Prostate gland (tissue), 2 donors: Measurements from ENCODE around the gene SLC12A6.

Experiments
- CTCF ChIP-seq, 4 experiments: fragments of 200-600 bp in 2 of 4; fragments of 450-650 bp in 2 of 4; sonication (generic) in 2 of 4; IDR thresholded peaks; 1 replicate in 3 of 4; 2 replicates in 1 of 4; pipeline ENCODE4 v1.5.1; 2016 to 2019; ENCODE audit warnings: antibody characterized with exemption in 4 of 4, mild to moderate bottlenecking in 2 of 4, moderate library complexity in 2 of 4
- POLR2A ChIP-seq: fragments of 450-650 bp; IDR thresholded peaks from one replicate; pipeline ENCODE4 v1.6.1; 2016; ENCODE audit warnings: antibody characterized with exemption, mild to moderate bottlenecking

DNA sequence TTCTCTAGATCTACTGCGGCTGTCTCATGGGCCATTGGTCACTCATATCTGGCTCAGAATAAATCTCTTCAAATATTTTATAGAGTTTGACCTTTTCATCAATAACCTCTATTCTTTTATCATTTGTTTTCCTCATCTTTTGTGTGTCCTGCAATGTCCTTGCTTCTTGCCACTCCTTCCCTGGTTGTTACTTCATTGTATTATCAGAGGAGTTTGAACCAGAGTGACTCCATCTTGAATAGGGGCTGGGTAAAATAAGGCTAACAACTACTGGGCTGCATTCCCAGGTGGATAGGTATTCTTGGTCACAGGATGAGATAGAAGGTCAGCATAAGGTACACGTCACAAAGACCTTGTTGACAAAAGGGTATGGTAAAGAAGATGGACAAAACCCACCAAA is 39.3 kb upstream of the SLC12A6 start:
- TF ChIP-seq CTCF (IDR thresholded peaks at IDR 0.05) (no peak), POLR2A (no peak)
